ENCODE data around the gene ABCD2.
A peak's percentile ranks its signal among the peaks of the same experiment; 100 is the strongest.

The ABCD2 gene

DNA sequence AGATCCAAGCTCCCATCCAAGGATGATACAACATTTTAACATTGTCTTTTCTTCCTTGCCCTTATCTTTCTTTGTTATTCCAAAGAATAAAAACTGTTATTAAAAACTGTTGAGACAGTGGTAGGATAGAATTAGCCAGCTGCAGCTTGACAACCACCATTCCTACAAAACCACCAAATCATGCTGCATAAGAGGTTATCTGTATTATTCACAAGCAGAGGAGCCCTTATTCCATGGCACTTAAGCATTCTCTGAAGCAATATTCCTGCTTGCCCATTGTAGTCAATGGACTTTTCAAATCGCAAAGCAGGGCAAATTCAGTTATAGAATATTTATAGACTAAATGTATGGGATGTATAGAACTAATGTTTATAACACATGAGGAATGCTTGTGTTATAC lies 3.4 kb downstream of the ABCD2 start:
- Histone ChIP-seq H2BK120ac (ENCODE audit: low read depth, low read length) (no peak overlapping the region), H3K79me1 (replicated peaks; ENCODE audit: low read length, poor library complexity, severe bottlenecking) (no peaks in the 10 kb centered on the region), H3K9ac (ENCODE audit: low read length) (no peak overlapping the region), H3K14ac (ENCODE audit: low read length in 2 of 2) (no peak overlapping the region), H2BK12ac (ENCODE audit: low read length in 2 of 2) (no peak overlapping the region), H2AFZ (ENCODE audit: low read depth, low read length) (no peak overlapping the region), H3K4me1 (ENCODE audit: control insufficient read depth, insufficient read depth, low read depth, low read length) (peaks cover 5% of the 10 kb centered on the region), H4K91ac (ENCODE audit: low read length) (no peak overlapping the region), H3K27me3 (ENCODE audit: control insufficient read depth in 1 of 2, insufficient read depth in 1 of 2, low read length in 2 of 2) (no peaks in the 10 kb centered on the region), H3K27ac (ENCODE audit: low read length, poor library complexity, severe bottlenecking) (no peak overlapping the region), H3K18ac (ENCODE audit: low read depth in 1 of 2, low read length in 2 of 2) (no peak overlapping the region), H4K8ac (ENCODE audit: low read length) (no peak overlapping the region), H2AK5ac (ENCODE audit: low read length, severe bottlenecking) (no peak overlapping the region), H3K4me3 (ENCODE audit: insufficient read depth in 1 of 2, low read depth in 1 of 2, low read length in 2 of 2) (no peak overlapping the region), H3K4ac (ENCODE audit: low read depth in 1 of 2, low read length in 2 of 2) (no peak overlapping the region), H3K4me2 (ENCODE audit: low read length, poor library complexity, severe bottlenecking) (no peak overlapping the region), H2BK5ac (ENCODE audit: low read depth, low read length, poor library complexity, severe bottlenecking) (no peak overlapping the region), H3K23ac (ENCODE audit: low read length in 2 of 2) (no peak overlapping the region), H3K9me3 (ENCODE audit: control insufficient read depth, low read length) (no peaks in the 10 kb centered on the region), H3K36me3 (ENCODE audit: control insufficient read depth in 1 of 2, insufficient read depth in 2 of 2, low read depth in 1 of 2, low read length in 2 of 2) (no peaks in the 10 kb centered on the region), H2BK15ac (ENCODE audit: low read depth, poor library complexity, severe bottlenecking) (no peak overlapping the region)
- DNase-seq: no peak
- no CpG with 5 or more reads among the region's 1 CpG for WGBS

DNA sequence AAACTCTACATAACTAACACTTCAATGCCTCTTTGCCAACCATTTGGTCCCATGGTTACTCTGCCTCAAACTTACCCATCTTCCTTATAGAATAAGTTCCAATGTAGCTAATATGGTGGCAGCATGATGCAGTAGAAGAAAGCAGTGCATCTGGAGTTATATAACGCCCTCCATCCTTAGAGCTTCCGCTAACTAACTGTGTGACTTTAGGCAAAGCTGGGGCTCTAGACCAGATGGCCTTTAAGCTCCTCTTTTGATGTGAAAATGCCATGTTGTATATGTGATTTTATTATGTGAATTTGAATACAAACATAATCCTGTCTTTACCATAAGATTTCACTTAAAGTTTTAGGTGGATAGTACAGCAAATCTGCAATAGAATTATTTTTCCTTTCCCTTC lies 6.1 kb downstream of the ABCD2 start:
- H3K27ac ChIP-seq (ENCODE audit: low read length, poor library complexity, severe bottlenecking): no peak overlapping the region
- H3K79me1 ChIP-seq (replicated peaks; ENCODE audit: low read length, poor library complexity, severe bottlenecking): no peaks in the 10 kb centered on the region
- no peaks in the 10 kb centered on the region for H3K4me1 ChIP-seq (ENCODE audit: control insufficient read depth, insufficient read depth, low read depth, low read length)
- no peak overlapping the region for H2BK5ac ChIP-seq (ENCODE audit: low read depth, low read length, poor library complexity, severe bottlenecking)
- no peak overlapping the region for H2AK5ac ChIP-seq (ENCODE audit: low read length, severe bottlenecking)
- no peaks in the 10 kb centered on the region for H3K36me3 ChIP-seq (ENCODE audit: control insufficient read depth in 1 of 2, insufficient read depth in 2 of 2, low read depth in 1 of 2, low read length in 2 of 2)
- 100% methylated on average over 2 of the region's 2 CpGs for WGBS
- H3K18ac ChIP-seq (ENCODE audit: low read depth in 1 of 2, low read length in 2 of 2): no peak overlapping the region
- no peak overlapping the region for H3K4ac ChIP-seq (ENCODE audit: low read depth in 1 of 2, low read length in 2 of 2)
- H3K4me3 ChIP-seq (ENCODE audit: insufficient read depth in 1 of 2, low read depth in 1 of 2, low read length in 2 of 2): no peak overlapping the region
- no peak overlapping the region for H3K9ac ChIP-seq (ENCODE audit: low read length)
- no peak overlapping the region for H3K23ac ChIP-seq (ENCODE audit: low read length in 2 of 2)
- H4K91ac ChIP-seq (ENCODE audit: low read length): no peak overlapping the region
- no peak overlapping the region for H4K8ac ChIP-seq (ENCODE audit: low read length)
- H2BK15ac ChIP-seq (ENCODE audit: low read depth, poor library complexity, severe bottlenecking): no peak overlapping the region
- H3K27me3 ChIP-seq (ENCODE audit: control insufficient read depth in 1 of 2, insufficient read depth in 1 of 2, low read length in 2 of 2): no peaks in the 10 kb centered on the region
- H3K9me3 ChIP-seq (ENCODE audit: control insufficient read depth, low read length): no peaks in the 10 kb centered on the region
- H3K14ac ChIP-seq (ENCODE audit: low read length in 2 of 2): no peak overlapping the region
- no peak overlapping the region for H2BK120ac ChIP-seq (ENCODE audit: low read depth, low read length)
- peak overlapping the region in 1 of 2 experiments; percentile 54 for H2BK12ac ChIP-seq (ENCODE audit: low read length in 2 of 2)
- no peak overlapping the region for H2AFZ ChIP-seq (ENCODE audit: low read depth, low read length)
- H3K4me2 ChIP-seq (ENCODE audit: low read length, poor library complexity, severe bottlenecking): no peak overlapping the region
- DNase-seq: no peak

GRCh38 chr12:39612250-39612649 lies 7.4 kb downstream of the ABCD2 start:
- Histone ChIP-seq H2BK15ac (ENCODE audit: low read depth, poor library complexity, severe bottlenecking) (no peak overlapping the region), H3K23ac (ENCODE audit: low read length in 2 of 2) (no peak overlapping the region), H4K8ac (ENCODE audit: low read length) (no peak overlapping the region), H2BK120ac (ENCODE audit: low read depth, low read length) (no peak overlapping the region), H2BK12ac (ENCODE audit: low read length in 2 of 2) (no peak overlapping the region), H3K9me3 (ENCODE audit: control insufficient read depth, low read length) (no peaks in the 10 kb centered on the region), H2AFZ (ENCODE audit: low read depth, low read length) (no peak overlapping the region), H3K9ac (ENCODE audit: low read length) (no peak overlapping the region), H3K27me3 (ENCODE audit: control insufficient read depth in 1 of 2, insufficient read depth in 1 of 2, low read length in 2 of 2) (no peaks in the 10 kb centered on the region), H3K4me2 (ENCODE audit: low read length, poor library complexity, severe bottlenecking) (no peak overlapping the region), H4K91ac (ENCODE audit: low read length) (no peak overlapping the region), H3K14ac (ENCODE audit: low read length in 2 of 2) (no peak overlapping the region), H3K18ac (ENCODE audit: low read depth in 1 of 2, low read length in 2 of 2) (no peak overlapping the region), H3K4me3 (ENCODE audit: insufficient read depth in 1 of 2, low read depth in 1 of 2, low read length in 2 of 2) (no peak overlapping the region), H2AK5ac (ENCODE audit: low read length, severe bottlenecking) (no peak overlapping the region), H2BK5ac (ENCODE audit: low read depth, low read length, poor library complexity, severe bottlenecking) (no peak overlapping the region), H3K27ac (ENCODE audit: low read length, poor library complexity, severe bottlenecking) (no peak overlapping the region), H3K4me1 (ENCODE audit: control insufficient read depth, insufficient read depth, low read depth, low read length) (no peaks in the 10 kb centered on the region), H3K79me1 (replicated peaks; ENCODE audit: low read length, poor library complexity, severe bottlenecking) (no peaks in the 10 kb centered on the region), H3K36me3 (ENCODE audit: control insufficient read depth in 1 of 2, insufficient read depth in 2 of 2, low read depth in 1 of 2, low read length in 2 of 2) (no peaks in the 10 kb centered on the region), H3K4ac (ENCODE audit: low read depth in 1 of 2, low read length in 2 of 2) (no peak overlapping the region)
- DNase-seq: no peak
- WGBS: no CpG with 5 or more reads among the region's 2 CpGs

DNA sequence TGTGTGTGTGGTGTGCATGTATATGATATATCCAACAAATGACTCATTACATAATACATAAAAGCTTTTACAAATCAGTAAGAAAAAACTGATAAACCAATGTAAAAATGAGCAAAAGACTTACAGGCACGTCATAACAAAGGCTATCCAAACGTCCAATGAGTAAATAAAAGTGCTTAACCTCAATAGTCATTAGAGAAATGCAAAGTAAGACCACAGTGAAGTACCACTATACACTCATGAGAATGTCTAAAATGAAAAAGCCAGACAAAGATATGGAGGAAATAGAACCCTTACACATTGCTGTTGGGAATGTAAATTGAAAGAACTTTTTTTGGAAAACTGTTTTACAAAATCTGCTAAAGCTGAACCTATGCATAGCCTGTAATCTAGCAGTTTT lies 7.8 kb downstream of the ABCD2 start:
- no peak overlapping the region for H4K8ac ChIP-seq (ENCODE audit: low read length)
- H2BK120ac ChIP-seq (ENCODE audit: low read depth, low read length): no peak overlapping the region

More for the DNA sequence above, 7.8 kb downstream of the ABCD2 start:
- Histone ChIP-seq H3K27me3 (ENCODE audit: control insufficient read depth in 1 of 2, insufficient read depth in 1 of 2, low read length in 2 of 2) (no peaks in the 10 kb centered on the region), H2BK5ac (ENCODE audit: low read depth, low read length, poor library complexity, severe bottlenecking) (no peak overlapping the region), H3K4me2 (ENCODE audit: low read length, poor library complexity, severe bottlenecking) (no peak overlapping the region), H2AK5ac (ENCODE audit: low read length, severe bottlenecking) (no peak overlapping the region), H3K79me1 (replicated peaks; ENCODE audit: low read length, poor library complexity, severe bottlenecking) (no peaks in the 10 kb centered on the region), H3K27ac (ENCODE audit: low read length, poor library complexity, severe bottlenecking) (no peak overlapping the region), H3K9ac (ENCODE audit: low read length) (no peak overlapping the region), H3K36me3 (ENCODE audit: control insufficient read depth in 1 of 2, insufficient read depth in 2 of 2, low read depth in 1 of 2, low read length in 2 of 2) (no peaks in the 10 kb centered on the region), H3K4me1 (ENCODE audit: control insufficient read depth, insufficient read depth, low read depth, low read length) (no peaks in the 10 kb centered on the region), H2BK12ac (ENCODE audit: low read length in 2 of 2) (no peak overlapping the region), H3K23ac (ENCODE audit: low read length in 2 of 2) (no peak overlapping the region), H2BK15ac (ENCODE audit: low read depth, poor library complexity, severe bottlenecking) (no peak overlapping the region), H2AFZ (ENCODE audit: low read depth, low read length) (no peak overlapping the region), H3K14ac (ENCODE audit: low read length in 2 of 2) (no peak overlapping the region), H4K91ac (ENCODE audit: low read length) (no peak overlapping the region), H3K18ac (ENCODE audit: low read depth in 1 of 2, low read length in 2 of 2) (no peak overlapping the region), H3K4ac (ENCODE audit: low read depth in 1 of 2, low read length in 2 of 2) (no peak overlapping the region), H3K4me3 (ENCODE audit: insufficient read depth in 1 of 2, low read depth in 1 of 2, low read length in 2 of 2) (no peak overlapping the region), H3K9me3 (ENCODE audit: control insufficient read depth, low read length) (no peaks in the 10 kb centered on the region)
- WGBS: 75% methylated on average over 2 of the region's 2 CpGs
- DNase-seq: no peak
